NT2/D1 (cell line): ENCODE measurements around the gene PDCD1LG2.

ENCODE experiments used
- YY1 ChIP-seq: IDR thresholded peaks from 2 replicates; pipeline ENCODE4 v1.6.1; 2011; ENCODE audit not compliant: insufficient read length, insufficient read depth
- ZNF274 ChIP-seq: IDR thresholded peaks from 2 replicates; pipeline ENCODE4 v1.6.1; 2011; ENCODE audit warnings: mild to moderate bottlenecking, low read depth, low read length

DNA sequence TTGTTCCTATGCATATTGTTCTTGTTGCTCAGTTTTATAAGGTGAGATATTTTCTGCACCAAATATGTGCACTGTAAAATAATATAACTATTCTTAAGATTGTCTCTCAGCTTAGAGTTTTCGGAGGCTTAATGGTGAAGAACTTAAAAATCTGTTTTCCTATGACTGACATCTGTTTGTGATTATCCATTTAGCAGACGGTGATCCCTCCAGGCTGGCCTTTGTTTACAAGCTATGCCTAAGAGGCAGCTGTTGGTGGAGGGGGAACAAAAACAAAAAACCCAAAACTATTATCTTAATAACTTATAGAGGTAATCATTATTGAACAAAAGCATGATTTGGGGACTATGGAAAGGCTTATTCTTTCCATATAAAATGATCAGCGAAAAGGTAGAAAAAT is 658 bp downstream of the PDCD1LG2 start:
- TF ChIP-seq ZNF274 (no peak), YY1 (no peak)
